GM13976 (cell line): ENCODE results near the gene GUCY1A1.

Experiments
- DNase-seq: peaks from one replicate; pipeline ENCODE4 v3.0.0; 2012; ENCODE audit warnings: low spot score
- in situ Hi-C: fragments of 300-500 bp; cut with MboI; formaldehyde crosslinking; loops from one replicate; pipeline ENCODE4 v1.12.0; 2022; ENCODE audit warnings: low sequenced_read_pairs, mixed read lengths, inconsistent platforms; ENCODE audit not compliant: unreplicated experiment
- TF ChIP-seq, protein P1 (sequence below): IDR thresholded peaks from 2 replicates; pipeline ENCODE4 v1.5.1; 2012; ENCODE audit warnings: borderline replicate concordance, mild to moderate bottlenecking; ENCODE audit not compliant: insufficient read depth; ENCODE audit errors: extremely low read depth, missing control alignments, control extremely low read depth

The GUCY1A1 gene

GRCh38 chr4:155696726-155697125 is 30.1 kb downstream of the GUCY1A1 start:
- TF ChIP-seq, protein P1, sequence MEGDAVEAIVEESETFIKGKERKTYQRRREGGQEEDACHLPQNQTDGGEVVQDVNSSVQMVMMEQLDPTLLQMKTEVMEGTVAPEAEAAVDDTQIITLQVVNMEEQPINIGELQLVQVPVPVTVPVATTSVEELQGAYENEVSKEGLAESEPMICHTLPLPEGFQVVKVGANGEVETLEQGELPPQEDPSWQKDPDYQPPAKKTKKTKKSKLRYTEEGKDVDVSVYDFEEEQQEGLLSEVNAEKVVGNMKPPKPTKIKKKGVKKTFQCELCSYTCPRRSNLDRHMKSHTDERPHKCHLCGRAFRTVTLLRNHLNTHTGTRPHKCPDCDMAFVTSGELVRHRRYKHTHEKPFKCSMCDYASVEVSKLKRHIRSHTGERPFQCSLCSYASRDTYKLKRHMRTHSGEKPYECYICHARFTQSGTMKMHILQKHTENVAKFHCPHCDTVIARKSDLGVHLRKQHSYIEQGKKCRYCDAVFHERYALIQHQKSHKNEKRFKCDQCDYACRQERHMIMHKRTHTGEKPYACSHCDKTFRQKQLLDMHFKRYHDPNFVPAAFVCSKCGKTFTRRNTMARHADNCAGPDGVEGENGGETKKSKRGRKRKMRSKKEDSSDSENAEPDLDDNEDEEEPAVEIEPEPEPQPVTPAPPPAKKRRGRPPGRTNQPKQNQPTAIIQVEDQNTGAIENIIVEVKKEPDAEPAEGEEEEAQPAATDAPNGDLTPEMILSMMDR = no peak
- DNase-seq = no peak
- in situ Hi-C loops = no loop called here

GRCh38 chr4:155701827-155702226 is 35.2 kb downstream of the GUCY1A1 start:
- in situ Hi-C loops = no loop called here
- no peak for DNase-seq
- TF ChIP-seq, protein P1 = no peak

DNA sequence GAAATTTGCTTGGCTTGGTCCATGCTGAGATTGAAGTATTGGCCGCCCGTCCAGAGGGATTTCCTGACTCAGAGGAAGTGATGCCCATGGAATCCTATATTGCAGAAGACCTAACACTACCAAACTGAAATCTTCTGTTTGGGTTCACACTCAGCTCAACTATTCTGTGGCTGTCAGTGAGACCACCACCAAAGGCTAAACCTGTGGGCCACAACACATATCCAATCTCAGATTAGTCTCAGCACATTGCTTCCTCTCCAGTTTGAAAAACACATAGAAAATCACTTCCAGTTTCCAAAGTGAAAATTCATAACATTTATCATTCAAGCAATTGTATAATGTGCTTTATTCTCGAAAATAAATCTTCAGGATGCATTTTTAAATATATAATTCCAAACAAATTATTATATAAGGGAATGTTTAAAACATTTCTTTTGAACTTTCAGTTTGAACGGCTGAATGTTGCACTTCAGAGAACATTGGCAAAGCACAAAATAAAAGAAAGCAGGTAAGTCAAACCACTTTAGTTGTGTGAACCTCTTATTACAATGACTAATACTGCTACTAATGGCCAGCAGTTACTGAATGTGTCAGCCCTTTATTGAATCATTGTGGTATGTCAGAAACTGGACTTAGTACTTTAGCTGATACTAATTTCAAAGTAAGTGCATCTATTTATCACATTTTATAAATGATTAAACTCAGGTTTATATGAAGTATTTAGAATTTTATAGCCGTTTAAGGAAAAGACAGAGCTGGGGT is 37.0 kb downstream of the GUCY1A1 start:
- DNase-seq = no peak
- in situ Hi-C loops = no loop called here
- TF ChIP-seq, protein P1 = no peak

DNA sequence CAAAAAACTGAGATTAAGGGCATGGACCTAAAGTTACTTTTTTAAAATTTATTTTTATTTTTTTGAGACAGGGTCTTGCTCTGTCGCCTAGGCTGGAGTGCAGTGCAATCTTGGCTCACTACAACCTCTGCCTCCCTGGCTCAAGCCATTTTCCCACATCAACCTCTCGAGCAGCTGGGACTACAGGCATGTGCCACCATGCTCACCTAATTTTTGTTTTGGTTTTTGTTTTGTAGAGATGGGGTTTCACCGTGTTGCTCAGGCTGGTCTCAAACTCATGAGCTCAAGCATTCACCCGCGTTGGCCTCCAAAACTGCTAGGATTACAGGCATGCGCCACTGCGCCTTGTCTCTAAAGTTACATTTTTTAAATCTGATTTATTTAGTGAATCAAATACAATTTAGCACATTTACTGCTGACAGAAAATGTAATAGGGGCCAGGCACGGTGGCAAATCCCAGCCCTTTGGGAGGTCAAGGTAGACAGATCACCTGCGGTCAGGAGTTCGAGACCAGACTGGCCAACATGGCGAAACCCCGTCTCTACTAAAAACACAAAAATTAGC is 38.3 kb downstream of the GUCY1A1 start:
- DNase-seq = no peak
- in situ Hi-C loops = no loop called here
- TF ChIP-seq, protein P1 = no peak

GRCh38 chr4:155705664-155706063 is 39.0 kb downstream of the GUCY1A1 start:
- in situ Hi-C loops = no loop called here
- DNase-seq = no peak
- TF ChIP-seq, protein P1 = no peak

- no peak for DNase-seq
- in situ Hi-C loops = no loop called here
- TF ChIP-seq, protein P1 = no peak
Observed at GRCh38 chr4:155706147-155706546, 39.5 kb downstream of the GUCY1A1 start.
